Ovary (tissue), 3 donors: Measurements from ENCODE around the gene PRPH2.

Experiments
- CTCF ChIP-seq, 3 donors: fragments of 450-650 bp in 2 of 3; fragments of 200-600 bp in 1 of 3; IDR thresholded peaks; one replicate each; pipeline versions ENCODE4 v1.5.1 to v1.8.0; 2016 to 2022; ENCODE audit warnings: antibody characterized with exemption in 3 of 3, mild to moderate bottlenecking in 1 of 3
- POLR2A ChIP-seq: fragments of 450-650 bp; IDR thresholded peaks from one replicate; pipeline ENCODE4 v1.6.1; 2017; ENCODE audit warnings: antibody characterized with exemption, mild to moderate bottlenecking, moderate library complexity
- donor health status: DM: no; HTN: no; CAD: no.

- TF ChIP-seq CTCF (IDR thresholded peaks at IDR 0.05) = no peak
- TF ChIP-seq POLR2A = no peak
These were observed 7.3 kb upstream of the PRPH2 start for GRCh38 chr6:42729731-42730130.
